ENCODE results near the gene PSMD8. TPM values are rescaled to one million over a fixed set of nuclear protein-coding genes. Genes with fewer than 3 reads are reported as not detected.

Gene PSMD8
- total and polyA plus RNA-seq, 8 donors = 116 to 173 (median 128) TPM

- H3K9me3 ChIP-seq = no peaks in the 10 kb centered on the region
- no peaks in the 10 kb centered on the region for H3K27me3 ChIP-seq
- peak overlapping the region; percentile 70 to 92 for H3K4me3 ChIP-seq
- intact Hi-C loops (cut with DNase I) = no loop called here
- peaks cover 0 to 46% of the 10 kb centered on the region in 2 donors for H3K36me3 ChIP-seq
- DNase-seq (no peak), ATAC-seq (no peak)
- H3K4me1 ChIP-seq = peaks cover 13 to 26% of the 10 kb centered on the region in 2 donors
- TF ChIP-seq CTCF (IDR thresholded peaks at IDR 0.05) = no peak
- no peak overlapping the region for H3K27ac ChIP-seq
Measured at GRCh38 chr19:38375748-38376147, 1.4 kb downstream of the PSMD8 start.

- H3K4me1 ChIP-seq = peaks cover 13 to 26% of the 10 kb centered on the region in 2 donors
- H3K36me3 ChIP-seq = peaks cover 0 to 55% of the 10 kb centered on the region in 2 donors
- H3K9me3 ChIP-seq = no peaks in the 10 kb centered on the region
- no peak for DNase-seq
- no peak overlapping the region for H3K27ac ChIP-seq
- TF ChIP-seq CTCF (IDR thresholded peaks at IDR 0.05) = no peak
- no peak for ATAC-seq
- H3K4me3 ChIP-seq = peak overlapping the region in 1 of 2 donors; percentile 92
- no peaks in the 10 kb centered on the region for H3K27me3 ChIP-seq
- intact Hi-C loops (cut with DNase I) = no loop called here
Measured at GRCh38 chr19:38376576-38376975, 2.2 kb downstream of the PSMD8 start.

- no peak for DNase-seq
- intact Hi-C loops (cut with DNase I) = no loop called here
- Histone ChIP-seq H3K4me1 (peaks cover 13 to 26% of the 10 kb centered on the region in 2 donors), H3K27me3 (no peaks in the 10 kb centered on the region), H3K36me3 (peaks cover 0 to 59% of the 10 kb centered on the region in 2 donors), H3K27ac (no peak overlapping the region), H3K4me3 (no peak overlapping the region), H3K9me3 (no peaks in the 10 kb centered on the region)
- TF ChIP-seq CTCF (IDR thresholded peaks at IDR 0.05) = no peak
- ATAC-seq = no peak
Measured at GRCh38 chr19:38377052-38377451, 2.7 kb downstream of the PSMD8 start.

GRCh38 chr19:38378866-38379265 is 4.5 kb downstream of the PSMD8 start:
- DNase-seq (no peak), ATAC-seq (no peak)
- no peaks in the 10 kb centered on the region for H3K27me3 ChIP-seq
- no peak overlapping the region for H3K4me3 ChIP-seq
- peaks cover 13 to 23% of the 10 kb centered on the region in 2 donors for H3K4me1 ChIP-seq
- TF ChIP-seq CTCF (IDR thresholded peaks at IDR 0.05) = no peak
- no peaks in the 10 kb centered on the region for H3K9me3 ChIP-seq
- no peak overlapping the region for H3K27ac ChIP-seq
- peaks cover 0 to 77% of the 10 kb centered on the region in 2 donors for H3K36me3 ChIP-seq
- intact Hi-C loops (cut with DNase I) = no loop called here

- Histone ChIP-seq H3K4me1 (peaks cover 4 to 18% of the 10 kb centered on the region in 2 donors), H3K9me3 (no peaks in the 10 kb centered on the region), H3K27ac (no peak overlapping the region), H3K36me3 (peaks cover 0 to 97% of the 10 kb centered on the region in 2 donors), H3K4me3 (no peak overlapping the region), H3K27me3 (peaks cover 0 to 16% of the 10 kb centered on the region in 2 donors)
- DNase-seq (no peak), ATAC-seq (no peak)
- no peak for TF ChIP-seq CTCF (IDR thresholded peaks at IDR 0.05)
- intact Hi-C loops (cut with DNase I) = no loop called here
Measured at GRCh38 chr19:38381138-38381537, 6.8 kb downstream of the PSMD8 start.
